Measurements from ENCODE around the gene ZSCAN22.

DNA sequence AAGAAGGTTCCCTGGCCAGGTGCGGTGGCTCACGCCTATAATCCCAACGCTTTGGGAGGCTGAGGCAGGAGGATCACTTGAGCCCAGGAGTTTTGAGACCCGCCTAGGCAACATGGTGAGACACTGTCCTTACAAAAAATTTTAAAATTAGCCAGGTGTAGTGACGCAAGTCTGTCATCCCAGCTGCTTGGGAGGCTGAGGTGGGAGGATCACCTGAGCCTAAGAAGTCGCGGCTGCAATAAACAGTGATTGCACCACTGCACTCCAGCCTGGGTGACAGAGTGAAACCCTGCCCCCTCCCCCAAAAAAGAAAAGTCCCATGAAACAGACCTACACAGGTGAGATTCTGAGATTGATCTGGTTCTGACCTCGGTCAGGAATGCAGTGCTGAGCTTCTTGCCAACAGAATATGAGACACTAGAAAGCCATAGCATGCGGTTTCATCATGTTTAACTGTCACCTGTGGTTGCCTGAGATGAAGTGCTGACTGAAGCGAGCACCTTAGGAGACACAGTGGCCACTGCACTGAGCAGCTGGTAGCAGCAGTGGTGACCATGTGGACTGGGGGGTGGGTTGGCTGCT, 28.5 kb downstream of the ZSCAN22 start:
- TF ChIP-seq CTCF (conservative IDR thresholded peaks at IDR 0.05; ENCODE audit: low read depth in 2 of 2) (no peak), EZH2 (IDR thresholded peaks at IDR 0.05; ENCODE audit: low read depth, unreplicated experiment) (no peak), REST (IDR thresholded peaks at IDR 0.05; ENCODE audit: unreplicated experiment) (no peak), EZH2phosphoT487 (IDR thresholded peaks at IDR 0.05; ENCODE audit: unreplicated experiment) (no peak), NANOG (IDR thresholded peaks at IDR 0.05; ENCODE audit: borderline replicate concordance) (no peak), ZNF462 (CRISPR knock-in tag; IDR thresholded peaks at IDR 0.05) (no peak)

Measured in GM23338 (cell line).